HL-60 (cell line): Measurements from ENCODE around the gene LRRC52.

Experiments used
- DNase-seq, 2 experiments: peaks; one replicate each; pipeline ENCODE4 v3.0.0-alpha.2; 2010 to 2020; ENCODE audit warnings: low read depth in 1 of 2, low spot score in 1 of 2
- H3K27ac ChIP-seq: fragments of 250-450 bp; sonication (Bioruptor Pico); replicated peaks from 2 replicates; pipeline ENCODE4 v1.5.1; 2020; ENCODE audit warnings: mild to moderate bottlenecking, moderate library complexity
- H3K27me3 ChIP-seq: fragments of 250-450 bp; sonication (Bioruptor Pico); 2 replicates; pipeline ENCODE4 v1.5.1; 2021; ENCODE audit warnings: mild to moderate bottlenecking, moderate library complexity; ENCODE audit not compliant: insufficient read depth, poor library complexity, severe bottlenecking
- H3K4me3 ChIP-seq: replicated peaks from 2 replicates; pipeline ENCODE4 v1.5.1; 2011; ENCODE audit warnings: mild to moderate bottlenecking, control low read depth, low read length; ENCODE audit not compliant: insufficient read depth
- CTCF ChIP-seq: IDR thresholded peaks from one replicate; pipeline ENCODE4 v1.5.1; 2011; ENCODE audit warnings: low read length, control low read depth, inconsistent platforms; ENCODE audit not compliant: insufficient read depth
- GABPA ChIP-seq: IDR thresholded peaks from 2 replicates; pipeline ENCODE4 v1.6.1; 2012; ENCODE audit warnings: low read depth
- POLR2AphosphoS5 ChIP-seq: IDR thresholded peaks from 2 replicates; pipeline ENCODE4 v1.6.1; 2012; ENCODE audit warnings: low read depth
- REST ChIP-seq: IDR thresholded peaks from 2 replicates; pipeline ENCODE4 v1.6.1; 2012; ENCODE audit warnings: low read depth; ENCODE audit not compliant: insufficient replicate concordance
- SPI1 ChIP-seq: IDR thresholded peaks from 2 replicates; pipeline ENCODE4 v1.6.1; 2012; ENCODE audit warnings: low read depth, mild to moderate bottlenecking, borderline replicate concordance

LRRC52 gene

GRCh38 chr1:165516469-165516868 is 27.3 kb upstream of the LRRC52 start:
- no peak for DNase-seq
- no peaks in the 10 kb centered on the region for H3K27me3 ChIP-seq
- TF ChIP-seq CTCF (no peak), REST (no peak), POLR2AphosphoS5 (no peak), SPI1 (no peak), GABPA (no peak)
- no peak overlapping the region for H3K27ac ChIP-seq
- H3K4me3 ChIP-seq, result no peak overlapping the region

GRCh38 chr1:165520646-165521045 is 23.2 kb upstream of the LRRC52 start:
- Histone ChIP-seq H3K27me3 (no peaks in the 10 kb centered on the region), H3K27ac (no peak overlapping the region), H3K4me3 (no peak overlapping the region)
- TF ChIP-seq GABPA (no peak), SPI1 (no peak), REST (no peak), CTCF (no peak), POLR2AphosphoS5 (no peak)
- DNase-seq, result no peak

GRCh38 chr1:165524639-165525285 is 19.0 kb upstream of the LRRC52 start:
- Histone ChIP-seq H3K27me3 (no peaks in the 10 kb centered on the region), H3K4me3 (no peak overlapping the region), H3K27ac (no peak overlapping the region)
- TF ChIP-seq GABPA (no peak), REST (no peak), POLR2AphosphoS5 (no peak), CTCF (no peak), SPI1 (no peak)
- DNase-seq, result no peak
